Activated B cell treated with CpG ODN at 0.5 μM for 24 hours (primary cell): ENCODE data around the gene KRTAP9-1. TPM values are rescaled to one million over a fixed set of nuclear protein-coding genes. Genes with fewer than 3 reads are reported as not detected.

Source experiments
- total RNA-seq: library from RNA; stranded (reverse); gene quantifications from 2 replicates; pipeline ENCODE4 v1.2.3, GENCODE V29; 2022

Gene KRTAP9-1
- total RNA-seq, 1 donor from 2014 or later: not detected

Other genes with a start within 250 kb of the KRTAP9-1 start
- not detected in 2 replicates for gene KRT39, start 222.9 kb upstream of the KRTAP9-1 start, total RNA-seq
- not detected in 2 replicates for gene KRT40, start 205.6 kb upstream of the KRTAP9-1 start, total RNA-seq
- not detected in 2 replicates for gene KRTAP3-3, start 195.7 kb upstream of the KRTAP9-1 start, total RNA-seq
- not detected in 2 replicates for gene KRTAP3-2, start 190.0 kb upstream of the KRTAP9-1 start, total RNA-seq
- gene KRTAP3-1, start 180.8 kb upstream of the KRTAP9-1 start, total RNA-seq: not detected in 2 replicates
- not detected in 2 replicates for gene KRTAP1-5, start 162.7 kb upstream of the KRTAP9-1 start, total RNA-seq
- not detected in 2 replicates for gene KRTAP1-4, start 159.7 kb upstream of the KRTAP9-1 start, total RNA-seq
- not detected in 2 replicates for gene KRTAP1-3, start 155.0 kb upstream of the KRTAP9-1 start, total RNA-seq
- gene KRTAP1-1, start 148.4 kb upstream of the KRTAP9-1 start, total RNA-seq: not detected in 2 replicates
- not detected in 2 replicates for gene KRTAP2-1, start 142.6 kb upstream of the KRTAP9-1 start, total RNA-seq
- gene KRTAP2-2, start 134.7 kb upstream of the KRTAP9-1 start, total RNA-seq: not detected in 2 replicates
- gene KRTAP2-3, start 129.8 kb upstream of the KRTAP9-1 start, total RNA-seq: not detected in 2 replicates
- gene KRTAP2-4, start 124.0 kb upstream of the KRTAP9-1 start, total RNA-seq: not detected in 2 replicates
- gene KRTAP4-7, start 105.7 kb upstream of the KRTAP9-1 start, total RNA-seq: not detected in 2 replicates
- not detected in 2 replicates for gene KRTAP4-8, start 91.7 kb upstream of the KRTAP9-1 start, total RNA-seq
- gene KRTAP4-16, start 87.7 kb upstream of the KRTAP9-1 start, total RNA-seq: not detected in 2 replicates
- gene KRTAP4-9, start 84.5 kb upstream of the KRTAP9-1 start, total RNA-seq: not detected in 2 replicates
- gene KRTAP4-11, start 71.5 kb upstream of the KRTAP9-1 start, total RNA-seq: not detected in 2 replicates
- gene KRTAP4-12, start 65.7 kb upstream of the KRTAP9-1 start, total RNA-seq: not detected in 2 replicates
- gene KRTAP4-6, start 49.3 kb upstream of the KRTAP9-1 start, total RNA-seq: not detected in 2 replicates
- gene KRTAP4-5, start 40.1 kb upstream of the KRTAP9-1 start, total RNA-seq: not detected in 2 replicates
- not detected in 2 replicates for gene KRTAP4-4, start 29.1 kb upstream of the KRTAP9-1 start, total RNA-seq
- gene KRTAP4-3, start 21.7 kb upstream of the KRTAP9-1 start, total RNA-seq: not detected in 2 replicates
- not detected in 2 replicates for gene KRTAP4-2, start 11.7 kb upstream of the KRTAP9-1 start, total RNA-seq
- not detected in 2 replicates for gene KRTAP4-1, start 5.0 kb upstream of the KRTAP9-1 start, total RNA-seq
- gene KRTAP9-2, start 36.8 kb downstream of the KRTAP9-1 start, total RNA-seq: not detected in 2 replicates
- gene KRTAP9-3, start 42.6 kb downstream of the KRTAP9-1 start, total RNA-seq: not detected in 2 replicates
- not detected in 2 replicates for gene KRTAP9-8, start 48.1 kb downstream of the KRTAP9-1 start, total RNA-seq
- gene KRTAP9-4, start 59.8 kb downstream of the KRTAP9-1 start, total RNA-seq: not detected in 2 replicates
- not detected in 2 replicates for gene KRTAP9-9, start 65.5 kb downstream of the KRTAP9-1 start, total RNA-seq
- not detected in 2 replicates for gene KRTAP9-6, start 75.5 kb downstream of the KRTAP9-1 start, total RNA-seq
- not detected in 2 replicates for gene KRTAP9-7, start 85.8 kb downstream of the KRTAP9-1 start, total RNA-seq
- gene KRTAP29-1, start 113.0 kb downstream of the KRTAP9-1 start, total RNA-seq: not detected in 2 replicates
- not detected in 2 replicates for gene KRTAP16-1, start 119.4 kb downstream of the KRTAP9-1 start, total RNA-seq
- gene KRTAP17-1, start 125.8 kb downstream of the KRTAP9-1 start, total RNA-seq: not detected in 2 replicates
- gene KRT33A, start 160.9 kb downstream of the KRTAP9-1 start, total RNA-seq: not detected in 2 replicates
- not detected in 2 replicates for gene KRT33B, start 179.9 kb downstream of the KRTAP9-1 start, total RNA-seq
- gene KRT34, start 192.4 kb downstream of the KRTAP9-1 start, total RNA-seq: not detected in 2 replicates
- gene KRT31, start 207.7 kb downstream of the KRTAP9-1 start, total RNA-seq: not detected in 2 replicates
- gene KRT37, start 234.7 kb downstream of the KRTAP9-1 start, total RNA-seq: not detected in 2 replicates